Keratinocyte (primary cell): ENCODE measurements around the gene EXOC6B. TPM values are rescaled to one million over a fixed set of nuclear protein-coding genes. Genes with fewer than 3 reads are reported as not detected.

Experiments
- DNase-seq: peaks from one replicate; pipeline ENCODE4 v3.0.0-alpha.2; 2011; ENCODE audit warnings: low read depth, missing footprints, low spot score
- FAIRE-seq: peaks from 2 replicates; lab custom pipeline; 2011; peaks lifted over from hg19 to GRCh38; lab: Jason Lieb, UNC
- H2AFZ ChIP-seq: 2 replicates; pipeline ENCODE4 v1.6.0; 2012; ENCODE audit warnings: low read length, control low read depth, inconsistent platforms; ENCODE audit not compliant: control insufficient read depth
- H3K27ac ChIP-seq: 2 replicates; pipeline ENCODE4 v1.5.1; 2011; ENCODE audit warnings: low read length; ENCODE audit not compliant: control insufficient read depth, insufficient read depth
- H3K27me3 ChIP-seq: 3 replicates; pipeline ENCODE4 v1.6.0; 2011; ENCODE audit warnings: low read length; ENCODE audit not compliant: control insufficient read depth, insufficient read depth; ENCODE audit errors: extremely low read depth
- H3K36me3 ChIP-seq, 2 experiments: 2 replicates in 1 of 2; 3 replicates in 1 of 2; pipeline ENCODE4 v1.5.1; 2011; ENCODE audit warnings: low read length in 2 of 2, mild to moderate bottlenecking in 1 of 2; ENCODE audit not compliant: control insufficient read depth in 2 of 2, insufficient read depth in 2 of 2; ENCODE audit errors: extremely low read depth in 1 of 2
- H3K4me1 ChIP-seq: 3 replicates; pipeline ENCODE4 v1.5.1; 2011; ENCODE audit warnings: low read length; ENCODE audit not compliant: control insufficient read depth, insufficient read depth; ENCODE audit errors: extremely low read depth
- H3K4me2 ChIP-seq: 3 replicates; pipeline ENCODE4 v1.6.0; 2011; ENCODE audit warnings: low read depth, low read length; ENCODE audit not compliant: control insufficient read depth, insufficient read depth; ENCODE audit errors: extremely low read depth
- H3K4me3 ChIP-seq, 3 experiments: fragments of 200-600 bp in 1 of 3; sonication (generic) in 1 of 3; 2 replicates in 2 of 3; 3 replicates in 1 of 3; pipeline ENCODE4 v1.5.1; 2011 to 2016; ENCODE audit warnings: low read length in 3 of 3, mild to moderate bottlenecking in 3 of 3, control low read depth in 2 of 3, inconsistent platforms in 1 of 3, low read depth in 1 of 3, mixed read lengths in 1 of 3, mixed run types in 1 of 3, moderate library complexity in 1 of 3; ENCODE audit not compliant: control insufficient read depth in 2 of 3, insufficient read depth in 2 of 3; ENCODE audit errors: extremely low read depth in 1 of 3
- H3K79me2 ChIP-seq: 2 replicates; pipeline ENCODE4 v1.6.0; 2012; ENCODE audit warnings: low read length; ENCODE audit not compliant: control insufficient read depth, insufficient read depth
- H3K9ac ChIP-seq: 3 replicates; pipeline ENCODE4 v1.6.0; 2011; ENCODE audit warnings: low read length; ENCODE audit not compliant: control insufficient read depth, insufficient read depth; ENCODE audit errors: extremely low read depth
- H3K9me1 ChIP-seq: 3 replicates; pipeline ENCODE4 v1.6.0; 2011; ENCODE audit warnings: low read length; ENCODE audit not compliant: control insufficient read depth, insufficient read depth; ENCODE audit errors: extremely low read depth
- H3K9me3 ChIP-seq: 2 replicates; pipeline ENCODE4 v1.5.1; 2012; ENCODE audit warnings: low read depth, low read length; ENCODE audit not compliant: control insufficient read depth
- H4K20me1 ChIP-seq: 3 replicates; pipeline ENCODE4 v1.6.0; 2011; ENCODE audit warnings: low read length; ENCODE audit not compliant: control insufficient read depth, insufficient read depth; ENCODE audit errors: extremely low read depth
- CTCF ChIP-seq, 3 experiments: IDR thresholded peaks in 1 of 3; conservative IDR thresholded peaks in 1 of 3; optimal IDR thresholded peaks in 1 of 3; 2 replicates in 2 of 3; 3 replicates in 1 of 3; pipeline versions ENCODE3 to v1.5.1; 2011; ENCODE audit warnings: low read length in 3 of 3, mild to moderate bottlenecking in 3 of 3, moderate library complexity in 2 of 3, control low read depth in 1 of 3, inconsistent platforms in 1 of 3; ENCODE audit not compliant: insufficient read depth in 2 of 3; ENCODE audit errors: extremely low read depth in 1 of 3
- EZH2 ChIP-seq: IDR thresholded peaks from one replicate; pipeline ENCODE4 v1.6.1; 2012; ENCODE audit warnings: inconsistent platforms, mild to moderate bottlenecking, low read length, moderate library complexity
- dilution Hi-C: fragments of 300-500 bp; cut with MboI; formaldehyde crosslinking; loops from one replicate; pipeline ENCODE4 v1.7.0; 2020; ENCODE audit warnings: low sequenced_read_pairs; ENCODE audit not compliant: extremely low pct_ligation_motif_present
- polyA plus RNA-seq, 5 experiments: library from polyadenylated mRNA; depleted of rRNA in 3 of 5; stranded (reverse) in 3 of 5; stranded (forward) in 1 of 5; unstranded in 1 of 5; fragments of >200 nt; gene quantifications; 1 replicate in 1 of 5; 2 replicates in 3 of 5; 3 replicates in 1 of 5; pipeline versions ENCODE4 v1.2.1 to v1.2.3, GENCODE V29; 2011 to 2012; ENCODE audit warnings: missing spikeins in 2 of 5, low read depth in 1 of 5, low replicate concordance in 1 of 5

The EXOC6B gene
- polyA plus RNA-seq, 1 donor (not counting 4 experiments of a cell fraction or from before 2014, with no cell fraction given): 37.3 TPM

- DNase-seq: no peak
- no peak for FAIRE-seq
- H3K4me2 ChIP-seq: no peak overlapping the region
- H3K4me1 ChIP-seq: no peaks in the 10 kb centered on the region
- peaks cover 0 to 2% of the 10 kb centered on the region in 2 experiments for H3K36me3 ChIP-seq
- no peaks in the 10 kb centered on the region for H3K9me3 ChIP-seq
- H3K9me1 ChIP-seq: no peaks in the 10 kb centered on the region
- dilution Hi-C loops: no loop called here
- H2AFZ ChIP-seq: no peak overlapping the region
- H3K4me3 ChIP-seq: no peak overlapping the region
- H4K20me1 ChIP-seq: no peaks in the 10 kb centered on the region
- no peak overlapping the region for H3K27ac ChIP-seq
- H3K79me2 ChIP-seq: no peaks in the 10 kb centered on the region
- no peak overlapping the region for H3K9ac ChIP-seq
- no peaks in the 10 kb centered on the region for H3K27me3 ChIP-seq
- TF ChIP-seq CTCF (optimal IDR thresholded peaks at IDR 0.05 in 1 of 3, IDR thresholded peaks at IDR 0.05 in 1 of 3, conservative IDR thresholded peaks at IDR 0.05 in 1 of 3; ENCODE audit: extremely low read depth in 1 of 3, insufficient read depth in 2 of 3, low read length in 3 of 3) (no peak), EZH2 (no peak)
Observed at GRCh38 chr2:72442270-72442669, 383.6 kb downstream of the EXOC6B start.

- peaks cover 0 to 2% of the 10 kb centered on the region in 2 experiments for H3K36me3 ChIP-seq
- no peak overlapping the region for H3K4me2 ChIP-seq
- H3K4me1 ChIP-seq: no peaks in the 10 kb centered on the region
- H3K27ac ChIP-seq: no peak overlapping the region
- no peak for DNase-seq
- no peak overlapping the region for H3K4me3 ChIP-seq
- H3K27me3 ChIP-seq: no peaks in the 10 kb centered on the region
- TF ChIP-seq CTCF (optimal IDR thresholded peaks at IDR 0.05 in 1 of 3, IDR thresholded peaks at IDR 0.05 in 1 of 3, conservative IDR thresholded peaks at IDR 0.05 in 1 of 3; ENCODE audit: extremely low read depth in 1 of 3, insufficient read depth in 2 of 3, low read length in 3 of 3) (no peak), EZH2 (no peak)
- H2AFZ ChIP-seq: no peak overlapping the region
- dilution Hi-C loops: no loop called here
- FAIRE-seq: no peak
- H3K9me1 ChIP-seq: no peaks in the 10 kb centered on the region
- H3K79me2 ChIP-seq: no peaks in the 10 kb centered on the region
- no peaks in the 10 kb centered on the region for H3K9me3 ChIP-seq
- H4K20me1 ChIP-seq: no peaks in the 10 kb centered on the region
- H3K9ac ChIP-seq: no peak overlapping the region
Observed at GRCh38 chr2:72439892-72440291, 385.9 kb downstream of the EXOC6B start.
